ENCODE data around the gene ANKRD44. TPM values are rescaled to one million over a fixed set of nuclear protein-coding genes. Genes with fewer than 3 reads are reported as not detected.
A peak's percentile ranks its signal among the peaks of the same experiment; 100 is the strongest.
"Not testable (repeated sequence)": the region's sequence is repeated elsewhere in the genome, so short reads cannot be mapped to it uniquely, and the experiment has no call there.

The ANKRD44 gene
- total and polyA plus RNA-seq, 5 experiments from 2014 or later: 85.8 to 279 (median 96.1) TPM

DNA sequence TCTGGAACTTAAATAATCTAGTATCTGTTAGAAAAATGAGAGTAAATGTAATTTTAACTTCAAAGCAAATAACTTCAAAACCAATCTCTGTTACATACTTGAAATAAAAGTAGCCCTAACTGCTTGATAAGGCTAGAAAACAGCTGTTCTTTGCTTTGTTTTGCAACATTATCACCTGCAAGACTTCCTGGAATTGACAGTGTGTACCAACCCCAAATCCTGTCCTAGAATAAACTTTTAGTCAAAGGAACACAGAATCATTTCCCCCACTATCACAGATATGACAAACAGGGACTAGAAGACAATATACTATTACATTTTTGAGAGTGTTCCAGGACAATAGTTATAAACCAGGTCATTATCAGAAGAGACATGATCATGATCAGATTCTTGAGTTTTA is 278.8 kb downstream of the ANKRD44 start:
- DNase-seq (no peak), ATAC-seq (no peak)
- no peaks in the 10 kb centered on the region for H3K27me3 Mint-ChIP-seq
- POLR2A ChIA-PET: no interaction called here
- H3K27ac Mint-ChIP-seq: peak overlapping the region; percentile 41 to 90 (median 81)
- peaks cover 33 to 60% (median 50%) of the 10 kb centered on the region in 4 donors for H3K4me1 Mint-ChIP-seq
- peak overlapping the region in 5 of 10 donors; percentile 19 to 75 (median 59) for H3K4me3 Mint-ChIP-seq
- H3K36me3 Mint-ChIP-seq: peaks cover 11 to 88% (median 52%) of the 10 kb centered on the region in 3 donors
- H3K9me3 Mint-ChIP-seq: no peaks in the 10 kb centered on the region

DNA sequence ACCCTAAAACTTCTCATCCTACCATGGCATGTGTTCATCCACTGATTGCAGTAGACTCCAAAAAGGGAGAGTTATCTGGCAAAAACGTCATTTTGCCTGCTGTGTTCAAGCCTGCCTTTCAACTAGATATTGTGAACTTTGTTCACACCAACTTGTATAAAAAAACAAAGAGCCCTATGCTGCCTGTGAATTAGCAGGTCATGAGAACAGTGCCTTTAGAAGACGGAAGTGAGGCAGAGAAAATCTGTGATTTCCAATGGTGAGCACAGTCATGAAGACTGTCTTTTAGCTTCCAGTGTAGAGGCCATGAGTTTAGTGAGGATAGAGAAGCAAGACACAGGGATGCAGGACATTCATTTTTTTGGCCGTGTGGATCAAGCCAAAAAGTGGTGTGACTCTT is 280.5 kb downstream of the ANKRD44 start:
- Mint-ChIP-seq H3K27me3 (no peaks in the 10 kb centered on the region), H3K4me1 (peaks cover 36 to 67% (median 43%) of the 10 kb centered on the region in 4 donors), H3K36me3 (peaks cover 20 to 88% (median 56%) of the 10 kb centered on the region in 3 donors), H3K4me3 (peak overlapping the region in 1 of 10 donors; percentile 20), H3K9me3 (no peaks in the 10 kb centered on the region), H3K27ac (peak overlapping the region in 9 of 10 donors; percentile 5 to 87 (median 73))
- POLR2A ChIA-PET: interaction anchor here (1.5 kb wide), 1 partner anchor 10 kb away, joined by 3 read pairs; no protein-coding TSS in a partner anchor
- DNase-seq: no peak
- no peak for ATAC-seq

DNA sequence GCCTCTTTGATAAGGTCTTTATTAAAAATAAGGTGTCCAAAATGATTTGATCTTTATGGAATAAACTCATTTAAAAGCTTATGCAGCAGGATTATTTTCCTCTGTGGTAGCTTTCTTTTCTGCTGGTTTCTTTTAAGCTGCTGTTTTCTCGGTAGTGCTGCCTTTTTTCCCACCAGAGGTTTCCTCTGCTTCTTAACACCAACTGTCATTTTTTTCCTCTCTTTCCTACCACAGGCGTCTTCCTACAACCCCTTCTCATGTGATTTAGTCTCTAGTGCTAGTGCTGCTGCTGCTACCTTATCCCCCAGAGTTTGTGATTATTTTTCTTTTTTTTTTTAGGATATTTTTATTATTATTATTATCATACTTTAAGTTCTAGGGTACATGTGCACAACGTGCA is 281.9 kb downstream of the ANKRD44 start:
- H3K27ac Mint-ChIP-seq: peak overlapping the region in 9 of 10 donors; percentile 25 to 87 (median 65)
- ATAC-seq: no peak
- no peaks in the 10 kb centered on the region for H3K9me3 Mint-ChIP-seq
- H3K4me1 Mint-ChIP-seq: peaks cover 22 to 54% (median 34%) of the 10 kb centered on the region in 4 donors
- no peak overlapping the region for H3K4me3 Mint-ChIP-seq
- no peaks in the 10 kb centered on the region for H3K27me3 Mint-ChIP-seq
- peaks cover 20 to 88% (median 61%) of the 10 kb centered on the region in 3 donors for H3K36me3 Mint-ChIP-seq
- no peak for DNase-seq
- POLR2A ChIA-PET: no interaction called here

DNA sequence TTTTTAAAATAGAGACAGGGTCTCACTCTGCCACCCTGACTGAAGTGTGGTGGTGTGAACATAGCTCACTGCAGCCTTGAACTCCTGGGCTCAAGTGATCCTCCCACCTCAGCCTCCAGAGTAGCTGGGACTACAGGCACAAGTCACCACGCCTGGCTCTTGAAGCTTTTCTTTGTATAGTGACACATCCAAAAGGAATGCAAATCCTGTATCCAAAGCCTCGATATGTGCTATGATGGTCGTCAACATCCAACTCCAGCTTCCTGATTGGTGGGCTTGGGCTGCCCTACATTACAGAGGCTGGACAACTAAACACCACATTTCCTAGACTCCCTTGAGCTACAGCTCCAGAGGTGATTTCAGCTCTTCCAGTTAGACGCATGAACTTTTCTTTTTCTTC is 282.4 kb downstream of the ANKRD44 start:
- H3K4me3 Mint-ChIP-seq: no peak overlapping the region
- H3K27me3 Mint-ChIP-seq: no peaks in the 10 kb centered on the region
- POLR2A ChIA-PET: no interaction called here
- peak overlapping the region; percentile 25 to 87 (median 64) for H3K27ac Mint-ChIP-seq
- no peaks in the 10 kb centered on the region for H3K9me3 Mint-ChIP-seq
- ATAC-seq: no peak
- H3K36me3 Mint-ChIP-seq: peaks cover 23 to 88% (median 62%) of the 10 kb centered on the region in 3 donors
- no peak for DNase-seq
- peaks cover 18 to 50% (median 30%) of the 10 kb centered on the region in 4 donors for H3K4me1 Mint-ChIP-seq

DNA sequence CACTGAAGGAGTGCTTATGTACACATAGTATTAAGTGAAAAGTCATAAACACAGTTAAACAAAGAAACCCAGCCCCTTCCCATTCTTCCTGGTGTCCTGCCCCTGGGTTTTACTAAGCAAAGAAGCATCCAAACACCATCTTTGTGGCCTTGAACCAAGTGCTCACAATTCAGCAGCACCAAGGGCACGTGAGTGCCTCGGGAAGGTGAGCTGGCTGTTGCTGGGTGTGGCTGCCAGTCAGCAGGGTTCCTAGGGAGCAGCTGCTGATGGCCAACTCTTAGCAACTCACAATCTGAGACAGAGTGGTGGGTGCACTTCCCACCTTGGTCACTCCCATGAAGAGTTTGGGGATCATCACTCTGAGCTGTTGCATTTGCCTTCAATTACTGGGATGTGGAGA is 286.4 kb downstream of the ANKRD44 start:
- DNase-seq: no peak
- Mint-ChIP-seq H3K27ac (peak overlapping the region in 7 of 10 donors; percentile 29 to 68 (median 51)), H3K4me1 (peaks cover 2 to 32% (median 18%) of the 10 kb centered on the region in 4 donors), H3K36me3 (peaks cover 25 to 82% (median 64%) of the 10 kb centered on the region in 3 donors), H3K9me3 (peaks cover 0 to 1% (median 0%) of the 10 kb centered on the region in 9 donors), H3K4me3 (peak overlapping the region in 2 of 10 donors; percentile 24 to 28), H3K27me3 (no peaks in the 10 kb centered on the region)
- POLR2A ChIA-PET: no interaction called here
- ATAC-seq: no peak

DNA sequence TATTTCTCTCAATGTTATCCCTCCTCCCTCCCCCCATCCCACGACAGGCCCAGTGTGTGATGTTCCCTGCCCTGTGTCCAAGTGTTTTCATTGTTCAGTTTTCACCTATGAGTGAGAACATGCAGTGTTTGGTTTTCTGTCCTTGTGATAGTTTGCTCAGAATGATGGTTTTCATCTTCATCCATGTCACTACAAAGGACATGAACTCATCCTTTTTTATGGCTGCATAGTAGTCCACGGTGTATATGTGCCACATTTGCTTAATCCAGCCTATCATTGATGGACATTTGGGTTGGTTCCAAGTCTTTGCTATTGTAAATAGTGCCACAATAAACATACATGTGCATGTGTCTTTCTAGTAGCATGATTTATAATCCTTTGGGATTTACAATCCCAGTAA is 289.7 kb downstream of the ANKRD44 start:
- H3K27me3 Mint-ChIP-seq, POLR2A ChIA-PET, ATAC-seq, DNase-seq, H3K9me3 Mint-ChIP-seq, H3K4me3 Mint-ChIP-seq: not testable (repeated sequence)
- H3K4me1 Mint-ChIP-seq: peaks cover 0 to 15% (median 10%) of the 10 kb centered on the region in 4 donors
- peak overlapping the region in 2 of 10 donors; percentile 50 to 60 for H3K27ac Mint-ChIP-seq
- peaks cover 16 to 86% (median 50%) of the 10 kb centered on the region in 3 donors for H3K36me3 Mint-ChIP-seq

DNA sequence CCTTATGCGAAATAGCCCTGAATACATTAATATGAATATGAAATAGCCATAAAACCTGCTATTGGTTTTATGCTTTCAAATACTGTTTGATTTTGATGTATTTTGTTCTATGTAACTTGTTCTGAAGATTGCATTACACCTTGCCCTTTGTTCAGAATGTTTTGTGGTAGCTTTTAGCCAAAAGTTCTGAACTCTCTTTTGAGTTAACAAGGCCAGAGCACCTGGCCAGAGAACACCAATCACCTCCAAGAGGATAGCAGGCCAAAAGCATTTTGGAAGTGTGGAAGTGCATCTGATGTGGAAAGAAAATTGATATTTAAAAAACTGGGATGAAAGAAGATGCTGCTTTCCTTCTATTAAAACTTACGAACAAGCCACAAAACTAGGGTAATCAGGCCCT is 297.5 kb downstream of the ANKRD44 start:
- Mint-ChIP-seq H3K9me3 (no peaks in the 10 kb centered on the region), H3K27ac (peak overlapping the region in 7 of 10 donors; percentile 37 to 89 (median 58)), H3K4me1 (peaks cover 3 to 20% (median 14%) of the 10 kb centered on the region in 4 donors), H3K4me3 (no peak overlapping the region), H3K36me3 (peaks cover 0 to 92% (median 17%) of the 10 kb centered on the region in 3 donors), H3K27me3 (no peaks in the 10 kb centered on the region)
- no peak for ATAC-seq
- DNase-seq: no peak
- POLR2A ChIA-PET: interaction anchor here (0.7 kb wide), 1 partner anchor 27 kb away, joined by 3 read pairs; no protein-coding TSS in a partner anchor

DNA sequence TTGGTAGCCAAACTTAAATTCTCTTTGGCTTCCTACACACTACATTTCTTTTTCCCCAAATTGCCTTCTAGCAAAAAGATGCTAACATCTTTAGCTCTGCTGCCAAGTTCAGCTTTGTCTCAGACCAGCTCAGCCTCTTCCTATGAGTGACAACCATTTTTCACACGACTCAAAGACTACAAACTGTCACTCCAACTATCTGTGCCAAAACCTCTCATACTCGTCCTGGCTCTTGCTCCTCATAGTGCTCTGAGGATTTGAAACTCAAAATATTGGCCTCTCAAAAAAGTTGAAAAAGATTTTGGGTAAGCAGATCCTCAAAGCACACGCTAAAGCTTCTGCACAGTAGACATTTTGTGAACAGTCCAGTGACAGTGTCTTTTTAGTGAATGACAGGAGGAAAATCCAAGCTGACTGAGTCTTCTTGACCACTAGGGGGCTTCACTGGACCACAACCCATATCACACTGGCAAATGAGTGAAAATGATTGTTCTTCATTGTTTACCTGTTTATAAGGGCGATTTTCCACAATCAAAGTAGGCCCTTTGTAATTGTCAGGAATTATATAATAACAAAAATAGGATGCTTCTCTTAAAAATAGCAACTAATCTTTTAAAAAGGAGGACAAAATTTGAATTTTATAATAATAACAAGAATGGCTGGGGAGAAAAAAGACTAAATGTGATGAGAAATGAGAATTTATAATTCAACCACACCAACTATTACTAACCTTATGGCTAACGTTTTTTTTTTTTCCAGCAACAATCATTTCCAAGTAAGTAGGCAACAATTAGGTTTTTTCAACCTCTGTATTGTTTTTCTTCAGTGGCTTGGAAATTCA is 298.6 kb downstream of the ANKRD44 start:
- Mint-ChIP-seq H3K4me3 (no peak overlapping the region), H3K27me3 (no peaks in the 10 kb centered on the region), H3K9me3 (no peaks in the 10 kb centered on the region), H3K27ac (peak overlapping the region in 9 of 10 donors; percentile 17 to 89 (median 74)), H3K4me1 (peaks cover 3 to 16% (median 11%) of the 10 kb centered on the region in 4 donors), H3K36me3 (peaks cover 0 to 92% (median 19%) of the 10 kb centered on the region in 3 donors)
- ATAC-seq: peak; percentile 70 to 74
- POLR2A ChIA-PET: interaction anchor here (0.6 to 0.7 kb wide), 2 partner anchors 26 to 329 kb away, joined by 3 to 5 read pairs; no protein-coding TSS in a partner anchor
- DNase-seq: peak in 5 of 10 donors; percentile 8 to 49 (median 28)

DNA sequence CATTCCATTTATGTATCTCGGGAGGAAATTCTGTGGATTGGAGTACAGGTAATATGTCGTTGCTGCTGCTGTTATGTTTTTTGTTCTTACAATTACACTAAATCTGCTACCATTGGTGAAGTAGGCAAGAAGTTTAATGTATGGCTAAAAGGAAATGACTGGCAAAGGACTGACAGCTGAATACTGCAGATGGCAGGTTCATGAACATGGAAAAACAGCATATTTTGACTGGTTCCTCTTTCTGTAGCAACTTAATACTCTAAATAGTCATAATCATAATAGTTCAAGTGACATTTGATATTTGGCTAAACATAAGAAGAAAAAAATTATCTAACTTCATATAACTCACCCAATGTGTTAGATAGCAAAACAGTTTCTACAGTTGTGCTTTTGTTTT is 299.6 kb downstream of the ANKRD44 start:
- Mint-ChIP-seq H3K27ac (peak overlapping the region in 4 of 10 donors; percentile 10 to 68 (median 36)), H3K9me3 (no peaks in the 10 kb centered on the region), H3K4me1 (peaks cover 3 to 16% (median 11%) of the 10 kb centered on the region in 4 donors), H3K36me3 (peaks cover 0 to 94% (median 24%) of the 10 kb centered on the region in 3 donors), H3K27me3 (no peaks in the 10 kb centered on the region), H3K4me3 (peak overlapping the region in 1 of 10 donors; percentile 28)
- DNase-seq: no peak
- POLR2A ChIA-PET: no interaction called here
- no peak for ATAC-seq

DNA sequence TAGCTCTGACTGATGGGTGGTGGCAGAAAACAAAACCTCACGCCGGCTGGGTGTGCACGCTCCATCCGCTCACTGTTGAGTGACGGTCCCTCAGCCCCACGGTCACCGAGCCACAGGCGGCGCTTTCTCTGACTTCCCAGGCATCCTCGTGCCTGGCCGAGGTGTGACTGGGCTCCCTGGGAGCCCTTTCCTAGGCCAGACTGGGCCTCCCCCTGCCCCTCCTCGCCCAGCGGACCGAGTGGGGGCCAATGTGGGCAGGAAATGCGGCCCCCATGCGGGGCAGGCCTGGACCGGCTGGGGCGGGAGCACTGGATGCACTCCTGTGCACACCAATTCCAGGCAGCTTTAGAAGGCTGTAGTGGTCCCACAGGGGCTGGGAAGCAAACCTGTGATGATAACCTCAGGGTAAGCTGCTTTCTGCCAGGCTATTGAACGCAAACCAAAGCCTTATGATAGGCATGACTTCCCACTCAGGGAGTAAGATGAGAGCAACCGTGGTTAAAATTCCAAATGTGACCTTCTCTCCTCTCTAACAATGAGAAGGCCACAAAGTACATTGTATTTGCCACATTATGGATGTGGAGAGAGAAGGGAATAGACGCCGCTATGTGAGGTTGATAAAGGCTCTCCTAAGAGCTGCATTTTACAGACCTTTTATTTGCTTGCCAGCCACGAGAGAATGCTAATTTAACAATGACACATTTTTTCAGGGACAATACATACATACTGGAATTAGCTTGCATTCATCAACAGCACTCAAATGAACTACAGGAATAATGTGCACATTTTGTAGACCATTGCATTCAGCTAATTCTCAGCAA is 300.2 kb downstream of the ANKRD44 start:
- POLR2A ChIA-PET: no interaction called here
- H3K4me3 Mint-ChIP-seq: peak overlapping the region in 1 of 10 donors; percentile 28
- no peak for DNase-seq
- peaks cover 0 to 94% (median 29%) of the 10 kb centered on the region in 3 donors for H3K36me3 Mint-ChIP-seq
- no peak for ATAC-seq
- H3K4me1 Mint-ChIP-seq: peaks cover 3 to 12% (median 11%) of the 10 kb centered on the region in 4 donors
- no peaks in the 10 kb centered on the region for H3K9me3 Mint-ChIP-seq
- H3K27ac Mint-ChIP-seq: peak overlapping the region in 4 of 10 donors; percentile 10 to 53 (median 31)
- H3K27me3 Mint-ChIP-seq: no peaks in the 10 kb centered on the region

DNA sequence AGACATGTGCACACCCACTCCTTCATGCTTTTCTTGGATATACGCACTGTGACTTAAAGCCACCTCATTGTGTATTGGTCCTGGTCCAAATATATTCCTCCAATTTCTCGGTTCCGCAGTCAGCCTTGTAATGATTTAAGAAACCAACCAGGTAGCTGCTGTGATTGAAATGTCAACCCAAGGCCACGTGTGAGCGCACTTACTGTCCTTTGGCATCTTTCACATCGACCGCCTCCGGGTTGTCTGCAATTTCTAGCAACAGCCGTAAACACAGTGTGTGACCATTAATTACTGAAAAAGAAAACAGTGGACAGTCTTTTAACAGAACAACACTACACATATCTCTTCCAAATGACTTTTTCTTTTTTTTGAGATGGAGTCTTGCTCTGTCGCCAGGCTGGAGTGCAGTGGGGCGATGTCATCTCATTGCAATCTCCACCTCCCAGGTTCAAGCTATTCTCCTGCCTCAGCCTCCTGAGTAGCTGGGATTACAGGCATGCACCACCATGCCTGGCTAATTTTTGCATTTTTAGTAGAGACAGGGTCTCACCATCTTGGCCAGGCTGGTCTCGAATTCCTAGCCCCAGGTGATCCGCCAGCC is 301.7 kb downstream of the ANKRD44 start:
- H3K9me3 Mint-ChIP-seq, DNase-seq, POLR2A ChIA-PET, H3K4me3 Mint-ChIP-seq, ATAC-seq, H3K27me3 Mint-ChIP-seq: not testable (repeated sequence)
- peaks cover 3 to 12% (median 7%) of the 10 kb centered on the region in 4 donors for H3K4me1 Mint-ChIP-seq
- peaks cover 0 to 91% (median 31%) of the 10 kb centered on the region in 3 donors for H3K36me3 Mint-ChIP-seq
- H3K27ac Mint-ChIP-seq: peak overlapping the region in 6 of 10 donors; percentile 35 to 73 (median 52)

Measured in naive thymus-derived CD8-positive, alpha-beta T cell (primary cell).